ENCODE measurements around the gene SETD1A. TPM values are rescaled to one million over a fixed set of nuclear protein-coding genes. Genes with fewer than 3 reads are reported as not detected.

SETD1A gene
- polyA plus RNA-seq, 2 of the 4 experiments (the other 2 are of a cell fraction): 2.0 to 21.2 TPM

- ChIA-PET POLR2A (no interaction called here), CTCF (interaction anchor here (0.6 to 1.9 kb wide), 2 partner anchors 31 to 44 kb away, joined by 3 to 13 read pairs; partner anchors contain the start of gene HSD3B7)
- Histone ChIP-seq H3K27ac (no peak overlapping the region), H3K4me3 (no peak overlapping the region), H3K4me2 (no peak overlapping the region), H3K9me3 (no peaks in the 10 kb centered on the region), H3K4me1 (peaks cover 4% of the 10 kb centered on the region; the same call in 1 of the 3 replicates)
- no peak for DNase-seq (ENCODE audit: low read depth in 1 of 2, low spot score in 1 of 2)
- 56% methylated on average over 5 of the region's 5 CpGs for WGBS (ENCODE audit: missing lambda C conversion rate)
- TF ChIP-seq ESRRA (IDR thresholded peaks at IDR 0.05; ENCODE audit: borderline replicate concordance, low read length) (no peak), JUNB (IDR thresholded peaks at IDR 0.05) (no peak), HES2 (IDR thresholded peaks at IDR 0.05) (no peak), TP53 (CRISPR knock-in tag; IDR thresholded peaks at IDR 0.05) (no peak), POLR2AphosphoS2 (conservative IDR thresholded peaks at IDR 0.05; ENCODE audit: low read length) (no peak), CHD4 (IDR thresholded peaks at IDR 0.05; ENCODE audit: borderline replicate concordance) (no peak), RARB (CRISPR knock-in tag; IDR thresholded peaks at IDR 0.05) (no peak), MAFK (IDR thresholded peaks at IDR 0.05; ENCODE audit: partially characterized antibody) (no peak), ZC3H11A (IDR thresholded peaks at IDR 0.05) (no peak), EP300 (IDR thresholded peaks at IDR 0.05) (no peak), MYC (IDR thresholded peaks at IDR 0.05; ENCODE audit: borderline replicate concordance, low read length) (no peak), NR3C1 (IDR thresholded peaks at IDR 0.05) (no peak)
- no peak for FAIRE-seq
- no peak for ATAC-seq
Measured at GRCh38 chr16:31029272-31029671, 71.7 kb downstream of the SETD1A start.

GRCh38 chr16:31031276-31031675 lies 73.7 kb downstream of the SETD1A start:
- no peak for ATAC-seq
- POLR2A ChIA-PET: no interaction called here
- CTCF ChIA-PET: interaction anchor here (1.1 to 3.1 kb wide), 2 partner anchors 11 to 46 kb away, joined by 3 to 18 read pairs; partner anchors contain the start of gene HSD3B7
- H3K27ac ChIP-seq: peak overlapping the region in 1 of 2 experiments; percentile 95; a peak in 2 of 6 replicates
- peaks cover 8% of the 10 kb centered on the region; the same call in 1 of the 3 replicates for H3K4me1 ChIP-seq
- no peaks in the 10 kb centered on the region for H3K9me3 ChIP-seq
- H3K4me3 ChIP-seq: no peak overlapping the region
- TF ChIP-seq HOXA7 (CRISPR knock-in tag; IDR thresholded peaks at IDR 0.05) (no peak), RCOR1 (IDR thresholded peaks at IDR 0.05; ENCODE audit: low read depth, low read length) (no peak), MYC (IDR thresholded peaks at IDR 0.05; ENCODE audit: borderline replicate concordance, low read length) (no peak), NR3C1 (IDR thresholded peaks at IDR 0.05) (no peak), EP300 (IDR thresholded peaks at IDR 0.05) (no peak), HMGXB4 (CRISPR knock-in tag; IDR thresholded peaks at IDR 0.05; ENCODE audit: borderline replicate concordance) (no peak), ZSCAN20 (CRISPR knock-in tag; IDR thresholded peaks at IDR 0.05) (no peak), SMC3 (IDR thresholded peaks at IDR 0.05) (no peak), HDAC2 (IDR thresholded peaks at IDR 0.05) (no peak), ESRRA (IDR thresholded peaks at IDR 0.05; ENCODE audit: borderline replicate concordance, low read length) (no peak), CBX8 (IDR thresholded peaks at IDR 0.05) (no peak), E2F6 (IDR thresholded peaks at IDR 0.05; ENCODE audit: borderline replicate concordance, low read depth) (no peak), NPAS2 (CRISPR knock-in tag; IDR thresholded peaks at IDR 0.05; ENCODE audit: borderline replicate concordance) (no peak)
- no peak for DNase-seq (ENCODE audit: low read depth in 1 of 2, low spot score in 1 of 2)
- WGBS (ENCODE audit: missing lambda C conversion rate): 69% methylated on average over 4 of the region's 4 CpGs
- no peak overlapping the region for H3K4me2 ChIP-seq
- no peak for FAIRE-seq

Measured in A549 (cell line).